Right atrium auricular region (tissue), 2 donors: Measurements from ENCODE around the gene ENOPH1. TPM values are rescaled to one million over a fixed set of nuclear protein-coding genes. Genes with fewer than 3 reads are reported as not detected.

ENCODE experiments used
- DNase-seq: peaks from one replicate; pipeline ENCODE4 v3.0.0-alpha.2; 2019; ENCODE audit warnings: low spot score
- H3K27ac ChIP-seq, 2 donors: fragments of 200-600 bp; sonication (generic); 1 replicate in 1 of 2; 2 replicates in 1 of 2; pipeline ENCODE4 v1.5.1; 2016 to 2019
- H3K27me3 ChIP-seq, 2 donors: fragments of 200-600 bp; sonication (generic); one replicate each; pipeline versions ENCODE4 v1.5.1 to v1.6.0; 2017 to 2019
- H3K36me3 ChIP-seq: fragments of 200-600 bp; sonication (generic); one replicate; pipeline ENCODE4 v1.5.1; 2016
- H3K4me1 ChIP-seq, 2 donors: fragments of 200-600 bp; sonication (generic); one replicate each; pipeline versions ENCODE4 v1.5.1 to v1.6.0; 2017 to 2019
- H3K4me3 ChIP-seq, 2 donors: fragments of 200-600 bp; sonication (generic); 1 replicate in 1 of 2; 2 replicates in 1 of 2; pipeline ENCODE4 v1.5.1; 2017 to 2019; ENCODE audit warnings: mild to moderate bottlenecking in 1 of 2, moderate library complexity in 1 of 2
- H3K9me3 ChIP-seq, 2 donors: fragments of 200-600 bp; sonication (generic); one replicate each; pipeline ENCODE4 v1.5.1; 2019
- total RNA-seq, 2 donors: library from RNA; depleted of rRNA; stranded (reverse); fragments of >200 nt; gene quantifications; one replicate each; pipeline ENCODE4 v1.1.0, GENCODE V29; 2016
- TF ChIP-seq, protein P1 (sequence below), 2 donors: fragments of 200-600 bp; sonication (generic); IDR thresholded peaks; one replicate each; pipeline ENCODE4 v1.5.1; 2019; ENCODE audit warnings: antibody characterized with exemption in 2 of 2

Gene ENOPH1
- total RNA-seq, 2 donors from 2014 or later, result 15.0 to 16.6 TPM

DNA sequence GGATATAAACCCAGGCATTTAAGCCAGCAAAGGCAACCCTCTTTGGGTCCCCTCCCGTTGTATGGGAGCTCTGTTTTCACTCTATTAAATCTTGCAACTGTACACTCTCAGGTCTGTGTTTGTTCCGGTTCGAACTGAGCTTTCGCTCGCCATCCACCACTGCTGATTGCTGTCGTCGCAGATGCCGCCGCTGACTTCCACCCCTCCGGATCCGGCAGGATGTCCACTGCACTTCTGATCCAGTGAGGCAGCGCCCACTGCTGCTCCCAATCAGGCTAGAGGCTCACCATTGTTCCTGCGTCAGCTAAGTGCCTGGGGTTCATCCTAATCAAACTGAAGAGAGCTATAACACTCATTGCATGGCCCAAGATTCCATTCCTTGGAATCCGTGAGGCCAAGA is 49.2 kb downstream of the ENOPH1 start:
- Histone ChIP-seq H3K9me3 (no peaks in the 10 kb centered on the region), H3K27ac (no peak overlapping the region), H3K36me3 (no peaks in the 10 kb centered on the region), H3K27me3 (no peaks in the 10 kb centered on the region), H3K4me1 (no peaks in the 10 kb centered on the region), H3K4me3 (no peak overlapping the region)
- no peak for DNase-seq
- TF ChIP-seq, protein P1, sequence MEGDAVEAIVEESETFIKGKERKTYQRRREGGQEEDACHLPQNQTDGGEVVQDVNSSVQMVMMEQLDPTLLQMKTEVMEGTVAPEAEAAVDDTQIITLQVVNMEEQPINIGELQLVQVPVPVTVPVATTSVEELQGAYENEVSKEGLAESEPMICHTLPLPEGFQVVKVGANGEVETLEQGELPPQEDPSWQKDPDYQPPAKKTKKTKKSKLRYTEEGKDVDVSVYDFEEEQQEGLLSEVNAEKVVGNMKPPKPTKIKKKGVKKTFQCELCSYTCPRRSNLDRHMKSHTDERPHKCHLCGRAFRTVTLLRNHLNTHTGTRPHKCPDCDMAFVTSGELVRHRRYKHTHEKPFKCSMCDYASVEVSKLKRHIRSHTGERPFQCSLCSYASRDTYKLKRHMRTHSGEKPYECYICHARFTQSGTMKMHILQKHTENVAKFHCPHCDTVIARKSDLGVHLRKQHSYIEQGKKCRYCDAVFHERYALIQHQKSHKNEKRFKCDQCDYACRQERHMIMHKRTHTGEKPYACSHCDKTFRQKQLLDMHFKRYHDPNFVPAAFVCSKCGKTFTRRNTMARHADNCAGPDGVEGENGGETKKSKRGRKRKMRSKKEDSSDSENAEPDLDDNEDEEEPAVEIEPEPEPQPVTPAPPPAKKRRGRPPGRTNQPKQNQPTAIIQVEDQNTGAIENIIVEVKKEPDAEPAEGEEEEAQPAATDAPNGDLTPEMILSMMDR (IDR thresholded peaks at IDR 0.05), result no peak

DNA sequence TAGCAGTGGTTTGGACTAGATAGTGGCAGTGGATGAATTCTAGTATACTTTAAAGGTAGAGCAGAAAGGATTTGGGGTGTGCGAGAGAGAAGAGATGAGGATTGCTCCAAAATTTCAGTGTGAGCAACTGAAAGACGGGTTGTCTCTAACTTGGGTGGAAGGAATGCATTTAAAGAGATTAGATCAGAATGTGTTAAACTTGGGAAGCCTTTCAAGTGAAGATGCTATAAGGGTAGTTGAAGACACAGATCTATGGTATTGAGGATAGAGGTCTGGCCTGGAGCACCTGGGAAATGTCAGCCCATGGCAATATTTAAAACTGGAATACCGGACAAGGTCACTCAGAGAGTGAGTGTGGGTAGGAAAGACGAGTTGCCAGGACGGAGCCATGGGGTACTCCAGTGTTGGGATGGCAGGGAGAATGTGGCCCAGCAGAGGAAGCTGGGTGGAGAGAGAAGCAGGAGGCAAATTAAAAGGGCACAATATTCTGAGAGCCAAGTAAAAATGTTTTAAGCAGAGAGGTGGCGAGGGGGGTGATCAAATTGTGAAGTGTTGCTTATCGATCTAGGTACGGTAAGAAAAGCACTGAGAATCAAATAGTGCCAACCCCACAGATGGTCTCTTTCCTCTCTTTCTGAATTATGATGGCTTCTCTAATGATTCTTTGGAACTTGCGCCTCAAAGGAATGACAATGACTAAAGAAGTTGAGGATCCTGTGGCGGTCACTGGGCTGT is 50.5 kb downstream of the ENOPH1 start:
- no peak overlapping the region for H3K4me3 ChIP-seq
- TF ChIP-seq, protein P1 (IDR thresholded peaks at IDR 0.05), result no peak
- no peaks in the 10 kb centered on the region for H3K9me3 ChIP-seq
- no peak for DNase-seq
- H3K36me3 ChIP-seq, result no peaks in the 10 kb centered on the region
- no peaks in the 10 kb centered on the region for H3K4me1 ChIP-seq
- H3K27me3 ChIP-seq, result no peaks in the 10 kb centered on the region
- no peak overlapping the region for H3K27ac ChIP-seq

DNA sequence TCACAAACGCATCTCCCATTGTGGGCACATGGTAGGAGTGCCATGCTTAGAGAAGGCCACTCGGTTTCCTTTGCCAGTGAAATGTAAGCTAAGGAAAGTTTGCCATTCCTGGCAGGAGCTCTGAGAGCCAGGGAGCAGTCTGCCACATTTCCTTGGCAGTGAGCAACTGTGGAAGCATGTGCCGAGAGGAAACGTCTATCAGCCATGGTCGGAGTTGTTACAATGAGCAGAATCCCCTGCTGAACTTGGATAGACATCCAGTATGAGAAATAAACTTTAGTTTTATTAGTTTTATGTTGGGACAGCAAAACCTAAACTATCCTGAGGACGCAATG is 51.1 kb downstream of the ENOPH1 start:
- TF ChIP-seq, protein P1 (IDR thresholded peaks at IDR 0.05), result no peak
- no peaks in the 10 kb centered on the region for H3K36me3 ChIP-seq
- no peaks in the 10 kb centered on the region for H3K27me3 ChIP-seq
- H3K27ac ChIP-seq, result no peak overlapping the region
- DNase-seq, result no peak
- H3K4me1 ChIP-seq, result no peaks in the 10 kb centered on the region
- no peak overlapping the region for H3K4me3 ChIP-seq
- no peaks in the 10 kb centered on the region for H3K9me3 ChIP-seq

DNA sequence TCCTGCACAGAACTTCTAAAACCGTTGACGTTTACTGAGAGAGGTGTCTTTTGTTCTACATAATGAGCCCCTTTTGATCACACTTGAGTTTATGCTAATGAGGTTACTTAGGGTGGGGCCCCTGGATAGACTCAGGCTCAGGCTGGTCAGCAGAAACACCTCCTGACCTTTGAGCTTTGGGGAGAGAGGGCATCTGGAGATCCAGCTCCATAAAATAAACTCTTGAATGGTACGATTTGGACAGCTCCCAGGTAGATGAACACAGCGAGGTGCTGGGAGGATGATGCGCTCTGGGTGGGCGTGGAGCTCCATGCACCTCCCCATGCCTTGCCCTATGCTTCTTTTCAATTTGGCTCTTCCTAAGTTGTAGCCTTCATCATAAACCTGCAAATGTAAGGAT is 52.0 kb downstream of the ENOPH1 start:
- Histone ChIP-seq H3K27ac (no peak overlapping the region), H3K27me3 (no peaks in the 10 kb centered on the region), H3K9me3 (no peaks in the 10 kb centered on the region), H3K36me3 (no peaks in the 10 kb centered on the region), H3K4me1 (no peaks in the 10 kb centered on the region), H3K4me3 (no peak overlapping the region)
- TF ChIP-seq, protein P1 (IDR thresholded peaks at IDR 0.05), result no peak
- no peak for DNase-seq

DNA sequence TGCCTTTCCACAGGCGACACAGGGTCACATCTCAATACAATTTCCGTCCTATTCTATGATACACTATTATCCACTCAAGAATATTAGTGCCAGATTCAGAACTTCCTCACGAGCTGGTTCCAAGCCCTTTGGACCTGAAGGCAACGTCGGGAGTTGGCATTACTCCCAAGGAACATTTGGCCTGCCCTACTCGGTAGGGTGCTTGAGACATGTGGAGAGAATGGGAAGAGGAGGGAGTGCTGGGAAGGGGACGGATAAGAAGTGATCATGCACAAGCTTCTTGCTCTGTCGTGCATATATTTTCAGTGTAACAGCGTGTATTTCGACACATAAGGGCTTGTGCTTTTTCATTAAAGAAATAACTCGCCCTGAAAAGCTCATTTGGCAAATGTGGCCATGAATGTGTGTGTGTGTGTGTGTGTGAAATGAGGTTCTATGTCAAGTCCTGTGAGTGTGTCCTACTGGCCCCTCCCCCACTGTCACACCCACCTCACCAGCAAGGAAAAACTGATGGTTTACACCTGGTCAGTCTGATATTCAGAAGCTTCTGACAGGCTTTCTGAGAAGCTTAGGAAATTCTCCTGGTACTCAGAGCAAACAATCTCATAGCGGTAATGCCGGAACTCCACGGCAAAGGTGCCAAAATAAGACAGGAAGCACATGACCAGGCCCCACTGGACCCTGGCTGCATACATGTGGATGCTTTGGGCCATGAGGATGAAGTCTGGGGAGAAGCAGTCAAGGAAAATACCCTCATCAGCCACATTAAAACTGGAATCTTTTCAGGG is 54.8 kb downstream of the ENOPH1 start:
- DNase-seq, result no peak
- no peaks in the 10 kb centered on the region for H3K9me3 ChIP-seq

More for the DNA sequence above, 54.8 kb downstream of the ENOPH1 start:
- Histone ChIP-seq H3K36me3 (no peaks in the 10 kb centered on the region), H3K4me3 (no peak overlapping the region), H3K4me1 (no peaks in the 10 kb centered on the region), H3K27me3 (no peaks in the 10 kb centered on the region), H3K27ac (no peak overlapping the region)
- TF ChIP-seq, protein P1 (IDR thresholded peaks at IDR 0.05), result no peak
